HG03045 (cell line): ENCODE measurements around the gene PNMT.

Experiments
- ATAC-seq: cut with Tn5 transposase; IDR thresholded peaks from one replicate; pipeline ENCODE4 v1.9.1; 2021; ENCODE audit warnings: mild to moderate bottlenecking, moderate library complexity; ENCODE audit not compliant: unreplicated experiment

Gene PNMT, protein sequence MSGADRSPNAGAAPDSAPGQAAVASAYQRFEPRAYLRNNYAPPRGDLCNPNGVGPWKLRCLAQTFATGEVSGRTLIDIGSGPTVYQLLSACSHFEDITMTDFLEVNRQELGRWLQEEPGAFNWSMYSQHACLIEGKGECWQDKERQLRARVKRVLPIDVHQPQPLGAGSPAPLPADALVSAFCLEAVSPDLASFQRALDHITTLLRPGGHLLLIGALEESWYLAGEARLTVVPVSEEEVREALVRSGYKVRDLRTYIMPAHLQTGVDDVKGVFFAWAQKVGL

DNA sequence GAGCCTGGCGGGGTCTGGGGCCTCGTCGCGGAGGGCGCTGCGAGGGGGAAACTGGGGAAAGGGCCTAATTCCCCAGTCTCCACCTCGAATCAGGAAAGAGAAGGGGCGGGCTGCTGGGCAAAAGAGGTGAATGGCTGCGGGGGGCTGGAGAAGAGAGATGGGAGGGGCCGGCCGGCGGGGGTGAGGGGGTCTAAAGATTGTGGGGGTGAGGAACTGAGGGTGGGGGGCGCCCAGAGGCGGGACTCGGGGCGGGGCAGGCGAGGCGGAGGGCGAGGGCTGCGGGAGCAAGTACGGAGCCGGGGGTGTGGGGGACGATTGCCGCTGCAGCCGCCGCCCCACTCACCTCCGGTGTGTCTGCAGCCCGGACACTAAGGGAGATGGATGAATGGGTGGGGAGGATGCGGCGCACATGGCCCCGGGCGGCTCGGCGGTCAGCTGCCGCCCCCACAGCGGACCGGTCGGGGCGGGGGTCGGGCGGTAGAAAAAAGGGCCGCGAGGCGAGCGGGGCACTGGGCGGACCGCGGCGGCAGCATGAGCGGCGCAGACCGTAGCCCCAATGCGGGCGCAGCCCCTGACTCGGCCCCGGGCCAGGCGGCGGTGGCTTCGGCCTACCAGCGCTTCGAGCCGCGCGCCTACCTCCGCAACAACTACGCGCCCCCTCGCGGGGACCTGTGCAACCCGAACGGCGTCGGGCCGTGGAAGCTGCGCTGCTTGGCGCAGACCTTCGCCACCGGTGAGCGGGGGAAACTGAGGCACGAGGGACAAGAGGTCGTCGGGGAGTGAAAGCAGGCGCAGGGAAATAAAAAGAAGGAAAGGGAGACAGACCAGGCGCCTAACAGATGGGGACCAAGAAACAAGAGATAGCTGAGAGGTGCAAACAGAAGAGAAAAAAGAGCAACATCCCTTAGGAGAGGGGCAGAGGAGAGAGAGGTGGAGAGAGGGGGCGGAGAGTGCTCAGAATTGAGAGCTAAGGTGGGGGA is at the start of gene PNMT:
Gene PNMT, plus strand, starts transcription at position 509 of the 980 bp plus-strand sequence. Its CDS starts 23 bp downstream, at position 532.
- ATAC-seq = no peak

DNA sequence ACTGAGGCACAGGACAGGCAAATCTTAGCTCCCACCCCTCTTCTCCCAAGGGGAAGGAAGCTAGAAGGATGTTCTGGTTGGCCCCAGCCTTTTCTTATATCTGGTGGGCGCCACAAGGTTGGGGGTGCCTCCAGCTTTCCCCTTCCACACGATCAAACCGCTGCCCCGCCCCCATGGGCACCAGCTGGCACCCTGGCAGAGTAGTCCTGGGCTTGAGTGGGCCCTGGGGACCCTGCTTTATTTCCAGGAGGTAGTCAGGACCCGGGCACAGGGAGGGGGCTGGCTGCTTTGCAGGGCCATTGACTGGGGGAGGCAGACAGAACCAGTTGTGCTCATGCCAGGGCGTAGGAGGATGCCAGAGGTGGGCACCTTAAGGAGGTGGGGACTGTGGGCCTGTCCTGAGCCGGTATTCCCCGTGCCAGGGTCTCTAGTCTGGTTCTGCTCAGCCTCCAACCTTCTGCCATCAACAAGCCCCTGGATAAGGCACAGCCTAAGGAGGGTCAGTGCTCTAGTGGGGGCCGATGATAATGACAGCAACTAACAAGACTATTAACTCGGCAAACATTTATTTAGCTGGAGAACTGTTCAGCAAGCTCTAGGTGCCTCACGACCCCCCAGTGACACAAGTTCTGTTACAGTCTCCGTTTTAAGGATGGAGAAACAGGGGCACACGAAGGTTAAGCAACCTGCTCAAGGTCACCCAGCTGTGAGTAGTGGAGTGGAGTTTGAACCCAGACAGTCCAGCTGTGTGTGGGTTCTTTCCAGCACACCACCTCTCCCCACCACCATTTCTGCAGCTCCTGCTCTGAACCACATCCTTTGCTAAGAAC is 49.1 kb upstream of the PNMT start:
- ATAC-seq = no peak

DNA sequence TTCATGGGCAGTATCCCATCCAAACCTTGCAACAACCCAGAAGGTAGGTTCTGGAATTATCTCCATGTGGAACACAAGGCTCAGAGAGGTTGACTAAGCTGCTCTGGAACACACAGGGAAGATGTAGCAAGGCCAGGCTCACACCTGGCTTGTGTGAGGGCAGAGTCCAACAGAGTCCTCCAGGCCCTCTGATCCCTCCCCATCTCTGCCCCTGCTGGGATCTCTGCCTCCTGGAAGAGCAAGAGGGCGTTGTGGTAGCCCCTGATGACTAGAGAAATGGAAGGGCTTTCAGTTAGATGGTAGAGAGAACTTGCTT is 48.5 kb upstream of the PNMT start:
- no peak for ATAC-seq

DNA sequence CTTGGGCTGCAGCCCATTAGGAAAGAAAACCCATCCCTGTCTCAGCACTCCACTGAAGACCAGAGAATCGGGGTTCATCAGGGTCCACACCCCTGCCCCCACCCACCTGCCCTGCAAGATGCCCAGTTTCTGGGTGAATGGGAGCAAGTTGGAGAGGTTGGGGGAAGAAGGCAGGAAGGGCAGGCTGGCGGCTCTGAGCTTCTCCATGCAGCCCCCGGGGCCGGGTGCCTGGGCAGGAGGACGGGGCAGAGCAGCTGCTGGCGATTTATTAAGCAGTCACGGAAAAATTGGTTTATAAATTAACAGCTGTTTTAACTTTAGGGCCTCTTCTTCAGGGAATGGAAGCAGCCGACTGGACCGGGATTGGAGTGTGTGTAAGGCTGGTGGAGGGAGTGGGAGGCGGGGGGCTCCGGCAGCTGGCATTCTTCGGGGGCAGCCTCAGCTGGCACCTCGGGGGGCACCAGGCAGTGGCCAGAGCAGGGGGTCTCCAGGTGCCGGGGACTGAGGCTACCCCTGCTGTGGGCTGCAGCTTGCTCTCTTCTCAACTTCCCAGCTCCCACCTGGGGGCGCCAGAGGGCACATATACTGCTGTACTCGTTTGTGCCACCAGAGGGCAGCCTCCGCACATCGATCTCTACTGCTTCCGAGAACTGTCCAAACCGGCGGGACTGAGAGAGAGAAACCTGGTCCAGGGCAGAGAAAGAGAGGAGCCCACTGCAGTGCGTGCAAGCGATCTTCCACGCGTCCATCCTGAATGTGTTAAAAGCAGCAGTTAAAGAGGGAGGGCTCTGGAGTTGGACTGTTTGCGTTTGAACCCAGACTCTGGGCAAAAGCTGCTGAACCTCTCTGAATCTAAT is 46.5 kb upstream of the PNMT start:
- peak; percentile 59 for ATAC-seq

DNA sequence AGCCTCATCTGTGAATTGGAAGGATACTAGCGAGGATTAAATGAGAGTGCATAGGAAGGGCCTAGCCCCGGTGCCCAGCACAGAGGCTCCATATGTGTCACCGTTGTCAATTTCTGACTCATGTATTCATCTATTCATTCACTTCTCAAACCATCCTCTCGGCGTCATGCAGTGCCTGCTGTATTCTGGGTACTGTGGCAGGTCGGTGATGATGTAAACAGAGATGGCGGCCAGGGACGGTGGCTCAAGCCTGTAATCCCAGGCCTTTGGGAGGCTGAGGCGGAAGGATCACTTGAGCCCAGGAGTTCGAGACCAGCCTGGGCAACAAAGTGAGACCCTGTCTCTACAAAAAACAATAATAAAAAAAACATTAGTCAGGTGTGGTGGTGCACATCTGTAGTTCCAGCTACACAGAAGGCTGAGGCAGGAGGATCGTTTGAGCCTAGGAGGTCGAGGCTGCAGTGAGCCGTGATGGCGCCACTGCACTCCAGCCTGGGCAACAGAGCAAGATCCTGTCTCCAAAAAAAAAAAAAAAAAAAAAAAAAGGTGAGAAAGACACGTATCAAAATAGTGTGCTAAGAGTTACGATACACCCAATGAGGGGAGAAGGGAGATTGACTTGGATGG is 45.8 kb upstream of the PNMT start:
- peak; percentile 21 for ATAC-seq

DNA sequence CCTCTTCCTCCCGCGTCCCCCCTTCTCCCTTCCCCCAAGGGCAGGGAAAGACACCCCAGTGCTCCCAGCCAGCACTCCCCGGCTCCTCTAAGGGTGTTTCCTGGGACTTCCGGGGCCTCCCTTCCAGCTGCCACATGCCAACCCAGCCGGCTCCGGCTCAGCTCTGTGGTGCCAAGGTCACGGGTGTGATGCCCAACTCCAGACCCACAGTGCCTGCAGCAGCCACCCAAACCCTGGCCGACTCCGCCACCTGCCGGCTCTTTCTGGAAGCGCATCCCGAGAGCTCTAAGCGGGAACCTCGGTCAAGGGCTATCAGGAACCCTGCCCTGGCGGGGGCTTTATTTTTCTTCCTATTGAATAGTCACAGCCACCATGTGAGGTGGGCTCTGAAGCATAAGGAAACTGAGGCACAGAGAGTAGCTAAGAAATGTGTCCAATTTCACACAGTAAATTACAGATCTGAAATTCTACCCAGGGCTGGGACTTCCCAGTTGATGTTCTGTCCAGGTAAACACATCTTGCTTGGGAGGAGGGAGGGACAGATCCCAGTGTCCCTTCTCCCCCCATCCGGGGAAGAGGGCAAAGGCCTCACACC is 44.8 kb upstream of the PNMT start:
- ATAC-seq = no peak

DNA sequence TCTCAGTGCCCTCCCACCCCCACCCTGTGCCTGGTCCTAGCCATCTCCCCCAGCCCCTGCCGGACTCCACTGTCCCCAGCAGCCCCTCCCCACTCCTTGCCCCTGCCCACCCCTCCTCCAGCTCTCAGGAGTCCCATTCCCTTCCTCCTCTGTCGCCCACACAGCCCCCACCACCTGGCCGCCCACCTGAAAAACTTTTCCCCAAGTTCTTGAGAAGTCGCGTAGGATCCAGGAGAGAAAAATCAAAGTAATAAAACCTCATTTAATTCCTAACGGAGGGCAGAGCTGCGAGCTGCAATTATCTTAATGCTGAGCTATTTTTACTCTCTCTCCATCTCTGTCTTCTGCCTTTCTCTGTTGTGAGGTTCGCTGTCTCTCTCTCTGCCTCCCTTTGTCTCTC is 43.9 kb upstream of the PNMT start:
- no peak for ATAC-seq

DNA sequence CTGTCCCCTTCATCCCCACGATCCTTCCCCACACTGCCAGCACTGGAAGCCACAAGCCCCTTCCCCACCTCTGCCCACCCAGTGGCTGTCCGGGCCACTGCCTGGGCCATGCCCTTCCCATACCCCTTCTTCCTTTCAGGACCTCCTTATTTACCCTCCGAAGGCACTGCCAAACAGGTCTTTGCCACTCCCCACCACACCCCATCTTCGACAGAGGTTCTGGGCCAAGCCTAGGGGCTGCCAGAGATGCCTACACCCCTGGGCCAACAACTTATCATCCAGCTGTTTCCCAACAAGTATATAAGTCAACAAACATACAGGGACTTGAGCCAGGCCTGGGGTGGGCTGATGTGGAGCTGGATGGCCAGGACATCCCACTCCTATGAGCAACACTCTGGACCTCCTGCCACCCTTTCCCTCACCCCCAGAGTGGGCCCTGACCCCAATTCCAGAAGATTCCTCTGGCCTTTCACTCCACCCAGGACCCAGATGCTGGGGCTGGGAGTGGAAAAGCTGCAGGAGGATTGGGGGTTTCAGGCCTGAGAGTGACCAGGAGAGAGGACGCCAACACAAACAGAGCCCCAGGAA is 43.0 kb upstream of the PNMT start:
- ATAC-seq = no peak

DNA sequence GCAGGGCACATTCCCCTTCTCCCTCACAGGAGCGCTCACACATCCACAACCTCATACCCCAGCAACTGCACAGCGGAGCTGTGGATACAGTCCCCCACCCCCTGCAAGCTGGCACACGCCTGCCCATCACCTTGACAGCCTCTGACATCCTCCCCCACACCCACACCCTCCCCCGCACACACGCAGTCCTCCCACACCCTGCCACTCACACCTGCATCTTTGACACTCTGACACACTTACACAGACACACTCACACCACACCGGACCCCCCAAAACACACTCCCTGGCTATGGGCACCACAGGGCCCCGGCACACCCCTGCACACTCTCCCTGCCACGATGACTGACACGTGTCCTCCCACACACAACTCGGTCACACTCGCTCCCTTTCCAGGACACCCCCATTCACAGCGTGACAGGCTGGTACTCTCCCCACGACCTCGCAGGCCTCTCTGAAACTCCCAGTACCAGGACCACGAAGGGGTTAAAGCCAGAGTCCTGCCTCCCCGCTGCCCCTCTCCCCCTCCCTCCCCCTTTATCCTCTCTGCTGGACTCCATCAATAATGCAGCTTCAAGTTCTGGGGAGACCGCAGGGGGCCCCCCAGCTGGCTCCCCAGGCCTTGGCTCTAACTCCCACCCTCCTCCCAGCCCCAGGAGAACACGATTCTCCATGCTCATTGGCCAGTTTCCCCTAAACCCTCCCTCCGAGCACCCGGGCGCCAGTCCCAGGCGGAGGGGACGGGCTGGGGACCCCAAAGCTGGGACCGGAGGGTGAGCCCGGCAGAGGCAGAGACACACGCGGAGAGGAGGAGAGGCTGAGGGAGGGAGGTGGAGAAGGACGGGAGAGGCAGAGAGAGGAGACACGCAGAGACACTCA is 41.8 kb upstream of the PNMT start, which contains the start of gene PPP1R1B:
Gene PPP1R1B, plus strand, starts transcription at position 782 of the 876 bp plus-strand sequence. CDS start 441 bp downstream, outside the sequence.
- no peak for ATAC-seq

DNA sequence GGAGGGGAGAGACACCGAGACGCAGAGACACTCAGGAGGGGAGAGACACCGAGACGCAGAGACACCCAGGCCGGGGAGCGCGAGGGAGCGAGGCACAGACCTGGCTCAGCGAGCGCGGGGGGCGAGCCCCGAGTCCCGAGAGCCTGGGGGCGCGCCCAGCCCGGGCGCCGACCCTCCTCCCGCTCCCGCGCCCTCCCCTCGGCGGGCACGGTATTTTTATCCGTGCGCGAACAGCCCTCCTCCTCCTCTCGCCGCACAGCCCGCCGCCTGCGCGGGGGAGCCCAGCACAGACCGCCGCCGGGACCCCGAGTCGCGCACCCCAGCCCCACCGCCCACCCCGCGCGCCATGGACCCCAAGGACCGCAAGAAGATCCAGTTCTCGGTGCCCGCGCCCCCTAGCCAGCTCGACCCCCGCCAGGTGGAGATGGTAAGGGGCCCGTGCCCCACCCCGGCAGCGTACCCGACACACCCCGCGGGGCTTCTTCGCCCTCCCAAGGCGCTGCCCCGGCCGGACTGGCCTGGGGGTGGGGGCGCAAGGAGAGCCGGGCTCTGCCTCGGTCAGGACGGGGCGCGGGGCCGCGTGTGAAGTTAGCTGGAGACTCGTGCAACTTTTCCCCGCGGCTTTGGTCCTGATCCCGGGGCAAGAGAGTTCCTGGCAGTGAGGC is 41.1 kb upstream of the PNMT start:
- ATAC-seq = no peak

DNA sequence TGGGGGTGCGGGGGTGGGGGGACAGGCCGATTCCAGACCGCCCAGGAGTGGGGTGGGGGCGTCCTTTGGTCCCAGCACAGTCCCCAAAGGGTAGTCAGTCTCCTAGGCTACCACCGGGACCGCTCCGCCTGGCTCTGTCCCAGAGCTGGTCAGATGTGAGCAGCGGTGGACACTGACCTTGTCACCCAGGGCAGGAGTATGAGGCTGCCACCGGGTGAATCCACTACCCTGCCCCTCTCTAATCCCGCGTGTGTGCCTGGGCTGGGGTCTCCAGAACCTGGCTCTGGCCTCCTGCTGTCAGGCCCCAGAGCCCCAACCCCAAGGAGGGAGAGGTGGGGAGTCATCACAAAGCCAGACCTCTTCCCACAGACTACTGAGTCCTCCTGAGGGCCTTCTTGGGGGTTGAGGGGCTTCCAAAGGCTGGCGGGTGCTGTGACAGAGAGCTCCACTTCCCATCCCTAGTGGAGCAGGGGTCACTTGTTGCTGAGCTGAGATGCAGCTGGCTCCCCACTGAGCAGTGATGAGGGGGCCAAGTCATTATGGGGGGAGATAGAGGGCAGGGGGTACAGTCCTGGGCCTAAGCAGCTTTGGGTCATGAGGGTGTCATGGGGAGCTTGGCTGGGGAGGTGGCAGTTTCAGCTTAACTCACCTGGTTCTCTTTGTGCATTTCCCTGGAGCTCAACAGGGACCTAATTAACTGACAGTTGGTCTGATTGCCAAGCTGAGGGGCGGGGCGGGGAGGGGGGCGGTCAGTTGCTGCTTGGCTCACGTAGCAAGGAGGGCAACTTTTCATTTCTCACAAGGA is 40.3 kb upstream of the PNMT start:
- no peak for ATAC-seq

DNA sequence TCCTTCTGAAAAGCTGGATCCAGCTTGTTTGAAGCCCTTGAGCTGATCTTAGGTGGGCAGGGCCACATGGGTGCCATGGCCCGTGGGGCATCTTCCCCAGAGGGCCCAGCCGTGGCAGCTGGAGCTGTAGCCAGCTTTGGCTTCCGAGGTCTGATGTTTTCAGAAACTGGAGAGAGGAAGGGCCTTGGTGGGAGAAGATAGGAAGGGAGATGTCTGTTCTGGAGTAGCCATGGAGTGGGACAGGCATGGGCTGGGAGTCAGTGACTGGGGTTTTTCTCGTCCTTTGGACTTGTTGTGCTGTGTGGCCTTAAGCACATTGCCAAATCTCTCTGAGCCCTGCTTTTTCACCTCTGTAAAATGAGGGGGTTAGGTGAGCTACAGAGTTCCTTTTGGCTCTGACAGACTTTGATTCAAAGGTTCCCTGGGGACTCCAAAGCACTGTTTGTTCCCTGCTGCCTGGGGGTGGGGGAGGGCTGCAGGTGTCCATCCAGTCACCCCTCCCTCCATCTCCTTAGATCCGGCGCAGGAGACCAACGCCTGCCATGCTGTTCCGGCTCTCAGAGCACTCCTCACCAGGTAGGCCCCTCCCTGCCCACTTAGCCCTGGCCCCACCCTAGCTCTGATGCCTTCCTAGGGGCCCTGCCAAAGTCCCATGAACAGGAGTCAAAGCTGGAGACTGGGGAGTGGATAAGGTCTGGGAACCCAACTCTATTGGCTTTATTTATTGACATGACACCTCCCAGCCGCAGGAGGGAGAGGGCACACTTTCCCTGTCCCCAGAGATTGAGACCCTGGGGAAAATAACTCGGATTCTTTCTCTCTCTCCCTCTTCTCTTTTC is 39.4 kb upstream of the PNMT start:
- no peak for ATAC-seq

DNA sequence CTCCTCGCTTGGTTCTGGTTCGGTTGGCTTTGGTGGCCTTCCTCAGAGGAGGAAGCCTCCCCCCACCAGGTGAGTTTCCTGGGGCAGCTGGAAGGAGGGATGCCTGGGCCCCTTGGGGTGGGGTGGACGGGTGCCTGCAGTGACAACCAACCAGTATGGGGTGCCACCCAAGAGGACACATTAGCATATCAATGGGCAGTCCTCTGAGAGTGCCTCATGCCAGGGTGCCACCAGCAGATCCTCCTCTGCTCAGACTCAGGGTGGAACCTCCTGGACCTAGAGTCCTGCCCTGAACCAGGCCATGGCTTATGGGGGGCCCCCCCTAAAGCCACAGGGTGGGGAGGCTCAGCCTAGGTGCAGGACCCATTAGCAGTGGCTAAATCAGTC is 38.8 kb upstream of the PNMT start:
- no peak for ATAC-seq

DNA sequence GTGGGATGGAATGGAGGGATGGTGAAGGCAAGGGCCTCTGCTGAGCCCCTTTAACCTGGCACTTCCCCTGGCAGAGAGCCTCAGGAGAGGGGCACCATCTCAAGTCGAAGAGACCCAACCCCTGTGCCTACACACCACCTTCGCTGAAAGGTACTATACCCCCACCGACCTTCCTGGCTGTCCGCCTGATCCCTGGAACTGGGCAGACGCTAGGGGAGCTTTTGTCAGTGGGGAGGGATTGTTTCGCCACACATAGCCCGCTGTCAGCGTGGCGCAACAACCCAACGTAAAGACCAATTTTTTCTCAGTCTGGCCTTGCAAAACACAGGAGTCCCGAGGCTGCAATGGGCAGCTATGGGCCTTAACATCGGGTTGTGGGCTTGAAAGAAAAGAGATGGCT is 38.4 kb upstream of the PNMT start:
- ATAC-seq = no peak

DNA sequence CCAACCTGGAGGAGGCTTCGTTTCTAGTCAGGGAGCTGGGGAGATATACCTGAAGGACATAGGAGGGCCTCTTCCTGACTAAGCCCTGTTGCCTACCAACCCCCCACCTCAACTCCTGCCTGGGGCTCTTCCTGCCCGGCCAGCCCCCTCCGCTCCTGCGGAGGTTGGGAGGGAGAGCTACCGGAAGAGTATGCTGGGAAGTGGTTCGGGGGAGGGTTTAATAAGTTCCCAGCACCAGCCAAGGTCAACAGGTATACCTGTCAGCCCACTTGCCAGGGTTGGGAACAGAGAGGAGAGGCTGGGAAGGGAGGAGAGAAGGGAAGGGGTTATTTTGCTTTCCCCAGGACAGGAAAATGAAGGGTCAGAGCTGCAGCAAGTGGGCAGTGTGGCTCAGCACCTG is 36.9 kb upstream of the PNMT start:
- no peak for ATAC-seq
